NCI-H82 (cell line): Measurements from ENCODE around the gene SQSTM1.
A peak's percentile ranks its signal among the peaks of the same experiment; 100 is the strongest.
"Not testable (repeated sequence)": the region's sequence is repeated elsewhere in the genome, so short reads cannot be mapped to it uniquely, and the experiment has no call there.

Source experiments
- DNase-seq: peaks from one replicate; lab custom pipeline; 2025; lab: John Stamatoyannopoulos, UW

SQSTM1 gene

DNA sequence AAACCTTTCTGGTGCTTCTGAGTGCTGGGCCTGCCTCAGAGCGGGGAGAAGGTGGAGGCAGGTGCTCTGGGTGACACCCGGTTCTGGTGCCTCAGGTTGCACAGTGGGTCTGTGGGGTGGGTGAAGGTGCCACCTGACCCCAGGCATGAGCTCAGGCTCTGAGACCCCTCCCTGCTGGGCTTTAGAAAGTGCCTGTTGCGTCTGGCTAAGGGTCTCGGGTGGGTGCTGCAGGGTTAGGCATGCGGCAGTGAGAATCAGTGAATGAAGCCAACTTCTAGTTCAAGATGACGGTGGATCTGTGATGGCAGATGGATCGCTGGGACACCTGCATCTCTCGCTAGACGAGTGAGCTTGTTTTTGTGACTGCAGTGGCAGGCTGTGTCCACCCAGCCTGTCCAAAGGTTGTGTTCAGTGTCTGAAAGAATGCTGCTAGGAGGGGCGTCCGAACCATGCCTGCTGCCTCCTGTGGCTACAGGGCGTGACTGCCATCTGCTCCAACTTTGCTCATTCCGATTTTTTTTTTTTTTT is 5.0 kb downstream of the SQSTM1 start:
- DNase-seq = no peak

- no peak for DNase-seq
Observed at GRCh38 chr5:179827680-179828079, 7.0 kb downstream of the SQSTM1 start.

DNA sequence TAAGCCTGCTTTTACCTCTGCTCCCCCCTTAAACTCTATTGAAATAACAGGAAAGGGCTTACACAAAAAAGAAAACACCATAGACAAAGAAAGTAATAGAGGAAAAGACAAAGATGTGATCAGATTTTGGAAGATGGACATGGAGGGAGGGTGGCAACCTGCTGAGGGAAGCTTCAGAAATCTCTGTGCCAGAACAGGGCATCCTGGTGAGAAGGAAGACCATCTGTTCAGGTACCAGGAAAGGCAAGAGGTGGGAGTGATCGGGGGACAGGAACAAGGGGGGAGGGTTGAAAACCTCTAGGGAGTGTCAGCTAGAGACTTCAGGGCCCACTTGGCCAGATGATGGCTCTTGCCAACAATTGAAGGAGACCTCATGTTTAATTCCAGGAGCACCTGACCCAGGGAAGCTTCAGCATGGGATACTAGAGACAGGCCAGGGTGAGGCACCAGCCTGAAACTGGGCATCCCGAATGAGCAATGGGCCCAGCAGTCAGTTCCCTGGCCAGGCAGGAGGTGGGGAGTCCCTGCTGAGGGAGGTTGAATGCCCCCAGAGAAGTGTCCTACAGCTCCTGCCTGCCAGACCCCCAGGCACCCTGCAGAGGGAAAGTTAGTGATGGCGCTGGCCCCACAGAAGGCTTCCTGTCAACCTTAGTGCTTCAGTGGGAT is 8.2 kb downstream of the SQSTM1 start:
- no peak for DNase-seq

DNA sequence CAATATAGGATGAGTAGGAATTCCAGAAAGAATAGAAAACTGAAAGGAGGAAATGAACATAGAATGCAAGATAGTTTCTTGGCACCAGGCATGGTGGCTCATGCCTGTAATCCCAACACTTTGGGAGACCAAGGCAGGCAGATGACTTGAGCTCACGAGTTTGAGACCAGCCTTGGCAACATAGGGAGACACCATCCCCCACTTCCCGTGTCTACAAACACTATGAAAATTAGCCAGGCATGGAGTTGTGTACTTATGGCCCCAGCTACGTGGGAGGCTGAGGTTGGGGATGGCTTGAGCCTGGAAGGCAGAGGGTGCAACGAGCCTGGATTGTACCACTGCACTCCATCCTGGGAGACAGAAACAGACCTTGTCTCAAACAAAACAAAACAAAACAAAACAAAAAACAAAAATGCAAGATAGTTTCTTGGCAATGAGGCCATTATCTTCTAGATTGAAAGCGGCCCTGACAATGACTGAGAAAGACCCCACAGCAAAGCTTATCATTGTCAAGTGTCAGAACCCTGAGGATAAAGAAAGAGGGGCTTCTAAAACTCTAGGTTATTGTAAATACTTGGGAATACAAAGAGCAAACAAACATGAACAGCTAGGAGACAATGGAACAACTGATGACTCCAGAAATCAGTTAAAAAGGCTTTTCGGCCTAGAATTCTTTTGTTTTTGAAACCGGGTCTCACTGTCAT is 9.2 kb downstream of the SQSTM1 start:
- DNase-seq = no peak

GRCh38 chr5:179830818-179831468 is 10.2 kb downstream of the SQSTM1 start:
- DNase-seq = no peak

DNA sequence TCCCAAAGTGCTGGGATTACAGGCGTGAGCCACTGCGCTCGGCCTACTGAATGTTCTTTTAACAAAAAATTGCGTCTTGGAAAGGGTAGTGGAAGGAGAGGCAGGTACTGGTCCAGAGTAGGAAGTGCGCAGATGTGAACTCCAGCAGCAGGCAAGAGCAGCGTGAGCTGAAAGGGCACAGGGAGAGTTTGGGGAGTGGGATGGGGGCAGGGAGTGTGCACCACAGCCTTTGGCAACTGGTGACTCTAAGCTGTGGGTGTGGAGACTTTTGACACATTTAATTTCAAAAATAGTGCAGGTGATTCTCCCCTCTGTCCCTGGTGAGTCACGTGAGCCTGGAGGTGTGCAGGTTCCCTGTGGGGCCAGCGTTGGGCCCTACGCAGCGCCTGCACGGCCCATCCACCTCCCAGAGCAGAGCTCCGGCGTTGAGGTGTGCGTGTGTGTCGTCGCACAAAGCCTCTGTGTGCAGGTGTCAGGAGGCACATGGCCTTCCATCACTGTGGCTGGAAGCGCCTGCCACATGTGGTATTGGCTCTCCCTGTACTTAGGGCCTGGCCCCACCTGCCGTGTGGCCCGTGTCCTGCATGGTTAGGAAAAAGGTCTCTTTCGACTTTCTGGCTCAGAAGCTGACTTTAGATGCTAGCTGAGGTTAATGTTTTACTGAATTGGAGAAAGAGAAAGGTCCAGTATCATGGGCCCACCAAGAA is 11.5 kb downstream of the SQSTM1 start:
- no peak for DNase-seq

- no peak for DNase-seq
Observed at GRCh38 chr5:179833056-179833708, 12.5 kb downstream of the SQSTM1 start.

- DNase-seq = no peak
Observed at GRCh38 chr5:179833709-179834070, 13.0 kb downstream of the SQSTM1 start.

DNA sequence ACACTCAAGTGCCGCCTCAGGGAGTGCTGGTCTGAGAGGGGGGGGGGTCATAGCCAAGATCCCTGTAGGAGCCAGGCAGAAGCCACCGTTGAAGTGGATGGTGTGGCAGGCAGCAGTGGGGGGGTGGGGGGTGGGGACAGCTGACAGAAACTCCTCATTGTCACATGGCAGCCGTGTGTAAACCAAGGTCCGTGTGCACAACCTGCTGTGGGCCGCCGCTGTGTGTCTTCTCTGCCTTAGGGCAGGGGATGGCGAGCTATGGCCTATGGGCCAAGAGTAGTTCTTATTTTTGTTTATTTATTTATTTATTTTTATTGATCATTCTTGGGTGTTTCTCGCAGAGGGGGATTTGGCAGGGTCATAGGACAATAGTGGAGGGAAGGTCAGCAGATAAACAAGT is 13.4 kb downstream of the SQSTM1 start:
- no peak for DNase-seq

DNA sequence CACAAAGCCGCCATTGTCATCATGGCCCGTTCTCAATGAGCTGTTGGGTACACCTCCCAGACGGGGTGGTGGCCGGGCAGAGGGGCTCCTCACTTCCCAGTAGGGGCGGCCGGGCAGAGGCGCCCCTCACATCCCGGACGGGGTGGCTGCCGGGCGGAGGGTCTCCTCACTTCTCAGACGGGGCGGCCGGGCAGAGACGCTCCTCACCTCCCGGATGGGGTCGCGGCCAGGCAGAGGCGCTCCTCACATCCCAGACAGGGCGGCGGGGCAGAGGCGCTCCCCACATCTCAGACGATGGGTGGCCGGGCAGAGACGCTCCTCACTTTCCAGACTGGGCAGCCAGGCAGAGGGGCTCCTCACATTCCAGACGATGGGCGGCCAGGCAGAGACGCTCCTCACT is 14.2 kb downstream of the SQSTM1 start:
- DNase-seq = not testable (repeated sequence)

GRCh38 chr5:179836225-179837019 is 15.7 kb downstream of the SQSTM1 start:
- DNase-seq = no peak

DNA sequence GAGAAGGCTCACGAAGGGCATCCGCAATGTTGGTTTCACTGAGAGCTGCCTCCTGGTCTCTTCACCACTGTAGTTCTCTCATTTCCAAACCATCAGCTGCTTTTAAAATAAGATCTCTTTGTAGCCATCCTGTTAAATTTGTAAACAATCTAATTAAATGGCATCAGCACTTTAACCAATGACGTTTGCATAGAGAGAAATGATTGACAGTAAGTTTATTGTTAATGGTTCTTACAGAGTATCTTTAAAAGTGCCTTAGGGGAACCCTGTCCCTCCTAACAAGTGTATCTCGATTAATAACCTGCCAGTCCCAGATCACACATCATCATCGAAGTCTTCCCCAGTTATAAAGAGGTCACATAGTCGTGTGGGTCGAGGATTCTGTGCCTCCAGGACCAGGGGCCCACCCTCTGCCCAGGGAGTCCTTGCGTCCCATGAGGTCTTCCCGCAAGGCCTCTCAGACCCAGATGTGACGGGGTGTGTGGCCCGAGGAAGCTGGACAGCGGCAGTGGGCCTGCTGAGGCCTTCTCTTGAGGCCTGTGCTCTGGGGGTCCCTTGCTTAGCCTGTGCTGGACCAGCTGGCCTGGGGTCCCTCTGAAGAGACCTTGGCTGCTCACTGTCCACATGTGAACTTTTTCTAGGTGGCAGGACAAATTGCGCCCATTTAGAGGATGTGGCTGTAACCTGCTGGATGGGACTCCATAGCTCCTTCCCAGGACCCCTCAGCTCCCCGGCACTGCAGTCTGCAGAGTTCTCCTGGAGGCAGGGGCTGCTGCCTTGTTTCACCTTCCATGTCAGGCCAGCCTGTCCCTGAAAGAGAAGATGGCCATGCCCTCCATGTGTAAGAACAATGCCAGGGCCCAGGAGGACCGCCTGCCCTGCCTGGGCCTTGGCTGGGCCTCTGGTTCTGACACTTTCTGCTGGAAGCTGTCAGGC is 16.6 kb downstream of the SQSTM1 start:
- DNase-seq = no peak

DNA sequence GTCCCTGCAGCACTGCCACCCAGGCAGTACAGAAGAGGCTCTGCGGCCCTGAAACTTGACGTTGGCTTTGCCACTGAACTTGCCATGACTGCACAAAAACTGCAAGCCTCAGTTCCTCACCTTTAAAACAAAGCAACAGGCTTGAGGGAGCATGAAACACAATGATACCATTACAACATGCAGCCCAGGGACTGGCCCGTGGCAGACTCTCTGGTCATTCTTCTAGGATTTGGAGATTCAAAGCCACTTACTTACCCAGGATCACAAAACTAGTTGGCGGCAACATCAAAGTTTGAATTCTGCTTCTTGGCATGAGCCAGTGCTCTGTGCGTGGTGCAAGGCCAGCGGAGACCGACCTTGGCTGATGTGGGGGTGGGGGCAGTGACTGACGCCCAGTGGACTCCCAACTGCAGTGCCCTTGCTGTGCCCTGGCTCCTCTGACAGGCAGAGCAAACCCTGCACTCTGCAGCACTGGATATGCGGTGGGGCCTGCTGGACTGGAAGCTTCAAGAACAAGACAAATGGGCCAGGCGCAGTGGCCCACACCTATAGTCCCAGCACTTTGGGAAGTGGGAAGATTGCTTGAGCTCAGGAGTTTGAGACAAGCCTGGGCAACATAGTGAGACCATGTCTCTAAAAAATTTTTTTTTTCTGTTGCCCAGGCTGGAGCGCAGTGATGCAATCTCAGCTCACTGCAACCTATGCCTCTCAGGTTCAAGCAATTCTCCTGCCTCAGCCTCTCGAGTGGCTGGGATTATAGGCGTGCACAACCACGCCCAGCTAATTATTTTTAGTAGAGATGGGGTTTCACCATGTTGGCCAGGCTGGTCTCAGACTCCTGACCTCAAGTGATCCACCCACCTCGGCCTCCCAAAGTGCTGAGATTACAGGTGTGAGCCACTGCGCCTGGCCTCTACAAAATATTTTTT is 18.9 kb downstream of the SQSTM1 start:
- no peak for DNase-seq

GRCh38 chr5:179840321-179840720 is 19.6 kb downstream of the SQSTM1 start:
- no peak for DNase-seq

- no peak for DNase-seq
Observed at GRCh38 chr5:179840766-179841165, 20.1 kb downstream of the SQSTM1 start.

DNA sequence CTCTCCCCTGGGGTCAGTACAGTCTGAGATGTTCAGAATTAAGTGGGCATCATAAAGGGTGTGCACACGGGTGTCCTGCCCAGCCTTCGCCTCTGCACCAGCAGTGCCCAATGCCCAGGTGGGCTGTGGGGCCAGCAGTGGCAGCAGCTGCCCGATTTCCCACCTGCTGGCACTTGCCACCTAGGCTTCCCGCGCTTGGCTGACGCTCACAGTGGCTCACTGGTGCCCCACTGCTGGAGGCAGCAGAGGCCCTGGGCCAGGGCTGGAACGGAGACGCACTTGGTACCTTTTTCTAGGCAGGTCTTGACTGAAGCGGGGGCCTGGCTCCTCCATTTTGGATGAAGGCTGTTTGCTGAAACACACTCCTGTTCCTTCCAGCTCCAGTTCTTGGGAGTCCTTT is 20.9 kb downstream of the SQSTM1 start:
- no peak for DNase-seq

DNA sequence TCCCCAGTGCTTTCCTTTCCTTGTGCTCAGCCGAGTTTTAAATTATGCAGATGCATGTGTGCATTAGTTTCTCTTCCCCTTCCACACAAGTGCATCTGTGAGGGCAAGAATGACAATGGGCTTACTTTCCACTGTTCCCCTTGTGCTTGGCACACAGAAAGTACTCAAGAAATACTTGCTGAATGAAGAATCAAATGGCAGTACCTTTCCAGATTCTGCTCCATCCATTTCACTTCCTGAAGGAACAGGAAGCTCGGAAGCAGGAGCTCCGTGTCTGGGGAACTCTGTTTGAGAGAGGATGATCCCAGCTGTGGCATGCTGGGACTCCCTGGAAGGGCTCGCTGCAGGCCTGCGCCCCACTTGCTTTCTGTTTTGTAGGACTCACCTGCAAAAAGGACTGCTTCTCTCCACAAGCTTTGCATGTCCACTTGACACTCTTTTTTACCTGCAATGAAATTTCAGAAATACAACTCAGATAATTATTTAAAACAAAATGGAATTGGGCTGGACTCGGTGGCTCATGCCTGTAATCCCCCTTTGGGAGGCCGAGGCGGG is 32.4 kb downstream of the SQSTM1 start:
- no peak for DNase-seq

- DNase-seq = no peak
Observed at GRCh38 chr5:179854356-179854755, 33.7 kb downstream of the SQSTM1 start.

- peak; percentile 50 for DNase-seq
Observed at GRCh38 chr5:179858241-179858585, 37.5 kb downstream of the SQSTM1 start.
